Astrocyte (in vitro differentiated cells and primary cell): Measurements from ENCODE around the gene FAM174B. TPM values are rescaled to one million over a fixed set of nuclear protein-coding genes. Genes with fewer than 3 reads are reported as not detected.
A peak's percentile ranks its signal among the peaks of the same experiment; 100 is the strongest.

Experiments used
- DNase-seq: peaks from one replicate; pipeline ENCODE4 v3.0.0-alpha.2; 2010; ENCODE audit warnings: low read depth
- FAIRE-seq: peaks from 2 replicates; lab custom pipeline; 2011; peaks lifted over from hg19 to GRCh38; lab: Jason Lieb, UNC
- H2AFZ ChIP-seq: 2 replicates; pipeline ENCODE4 v1.6.0; 2012; ENCODE audit warnings: low read depth, low read length, inconsistent platforms
- H3K27ac ChIP-seq: 2 replicates; pipeline ENCODE4 v1.5.1; 2011; ENCODE audit warnings: low read depth, low read length, inconsistent platforms
- H3K27me3 ChIP-seq: 2 replicates; pipeline ENCODE4 v1.6.0; 2011; ENCODE audit warnings: low read length, inconsistent platforms; ENCODE audit not compliant: insufficient read depth
- H3K36me3 ChIP-seq: 2 replicates; pipeline ENCODE4 v1.5.1; 2011; ENCODE audit warnings: low read length, inconsistent platforms; ENCODE audit not compliant: insufficient read depth
- H3K4me1 ChIP-seq: 2 replicates; pipeline ENCODE4 v1.5.1; 2011; ENCODE audit warnings: low read length, inconsistent platforms; ENCODE audit not compliant: insufficient read depth
- H3K4me2 ChIP-seq: 2 replicates; pipeline ENCODE4 v1.6.0; 2012; ENCODE audit warnings: low read length, inconsistent platforms
- H3K4me3 ChIP-seq: 2 replicates; pipeline ENCODE4 v1.5.1; 2011; ENCODE audit warnings: low read depth, mild to moderate bottlenecking, low read length, inconsistent platforms; ENCODE audit not compliant: insufficient read depth
- H3K79me2 ChIP-seq: 2 replicates; pipeline ENCODE4 v1.6.0; 2012; ENCODE audit warnings: mild to moderate bottlenecking, low read length, inconsistent platforms; ENCODE audit not compliant: insufficient read depth
- H3K9ac ChIP-seq: 2 replicates; pipeline ENCODE4 v1.6.0; 2012; ENCODE audit warnings: mild to moderate bottlenecking, low read length, inconsistent platforms
- H3K9me3 ChIP-seq: 2 replicates; pipeline ENCODE4 v1.5.1; 2012; ENCODE audit warnings: low read depth, mild to moderate bottlenecking, low read length, inconsistent platforms; ENCODE audit not compliant: insufficient read depth
- H4K20me1 ChIP-seq: 2 replicates; pipeline ENCODE4 v1.6.0; 2012; ENCODE audit warnings: low read length, inconsistent platforms; ENCODE audit not compliant: insufficient read depth
- H3K27ac Mint-ChIP-seq: one replicate; pipeline ENCODE4 v1.8.0; 2021; ENCODE audit warnings: mild to moderate bottlenecking, mixed read lengths; ENCODE audit not compliant: unreplicated experiment
- H3K27me3 Mint-ChIP-seq: one replicate; pipeline ENCODE4 v1.8.0; 2021; ENCODE audit warnings: low read depth, mixed read lengths; ENCODE audit not compliant: unreplicated experiment
- H3K36me3 Mint-ChIP-seq: one replicate; pipeline ENCODE4 v1.8.0; 2021; ENCODE audit warnings: low read depth, mixed read lengths; ENCODE audit not compliant: unreplicated experiment
- H3K4me1 Mint-ChIP-seq: one replicate; pipeline ENCODE4 v1.8.0; 2021; ENCODE audit warnings: low read depth, mixed read lengths; ENCODE audit not compliant: unreplicated experiment
- H3K4me3 Mint-ChIP-seq: one replicate; pipeline ENCODE4 v1.8.0; 2021; ENCODE audit warnings: mild to moderate bottlenecking, moderate library complexity, mixed read lengths; ENCODE audit not compliant: unreplicated experiment
- H3K9me3 Mint-ChIP-seq: one replicate; pipeline ENCODE4 v1.8.0; 2021; ENCODE audit warnings: mild to moderate bottlenecking, mixed read lengths; ENCODE audit not compliant: unreplicated experiment
- EZH2 ChIP-seq: IDR thresholded peaks from 2 replicates; pipeline ENCODE4 v1.6.1; 2012; ENCODE audit warnings: mild to moderate bottlenecking, low read length, inconsistent platforms; ENCODE audit not compliant: insufficient read depth
- total RNA-seq: library from RNA; stranded (reverse); gene quantifications from 2 replicates; pipeline ENCODE4 v1.2.1, GENCODE V29; 2021
- TF ChIP-seq, protein P1 (sequence below): IDR thresholded peaks from 2 replicates; pipeline ENCODE4 v1.5.1; 2011; ENCODE audit warnings: low read depth, mild to moderate bottlenecking, inconsistent platforms, low read length, moderate library complexity; ENCODE audit not compliant: insufficient read depth

Gene FAM174B
- total RNA-seq, 1 donor from 2014 or later, result 11.2 TPM

DNA sequence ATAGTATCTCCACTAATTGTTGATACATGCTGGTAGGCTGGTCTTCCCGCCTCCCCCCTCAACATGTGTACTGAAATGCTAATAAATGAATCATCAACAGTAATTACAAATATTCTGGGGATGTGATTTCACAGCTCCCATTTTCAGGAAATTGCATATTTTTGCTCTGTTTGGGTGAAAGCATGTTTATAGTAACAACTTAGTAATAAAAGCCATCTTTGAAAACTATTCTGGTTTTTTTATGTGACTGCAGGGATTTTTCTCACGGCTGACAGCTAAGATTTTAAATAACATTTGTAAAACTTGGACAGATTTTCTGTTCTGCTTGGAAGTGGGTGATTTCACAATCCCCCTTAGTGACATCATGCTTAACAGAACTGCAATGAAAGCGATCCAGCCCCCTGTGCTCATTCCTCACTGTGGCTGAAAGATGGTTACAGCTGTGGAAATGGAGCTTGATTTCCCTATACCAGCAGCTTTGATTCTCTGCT is 25.6 kb upstream of the FAM174B start:
- H2AFZ ChIP-seq, result no peak overlapping the region
- Mint-ChIP-seq H3K27ac (no peak overlapping the region), H3K4me1 (peaks cover 7% of the 10 kb centered on the region), H3K4me3 (no peak overlapping the region), H3K36me3 (no peaks in the 10 kb centered on the region), H3K27me3 (peaks cover 9% of the 10 kb centered on the region), H3K9me3 (no peaks in the 10 kb centered on the region)
- peak; percentile 73 for DNase-seq
- no peak overlapping the region for H3K27ac ChIP-seq
- TF ChIP-seq, protein P1, sequence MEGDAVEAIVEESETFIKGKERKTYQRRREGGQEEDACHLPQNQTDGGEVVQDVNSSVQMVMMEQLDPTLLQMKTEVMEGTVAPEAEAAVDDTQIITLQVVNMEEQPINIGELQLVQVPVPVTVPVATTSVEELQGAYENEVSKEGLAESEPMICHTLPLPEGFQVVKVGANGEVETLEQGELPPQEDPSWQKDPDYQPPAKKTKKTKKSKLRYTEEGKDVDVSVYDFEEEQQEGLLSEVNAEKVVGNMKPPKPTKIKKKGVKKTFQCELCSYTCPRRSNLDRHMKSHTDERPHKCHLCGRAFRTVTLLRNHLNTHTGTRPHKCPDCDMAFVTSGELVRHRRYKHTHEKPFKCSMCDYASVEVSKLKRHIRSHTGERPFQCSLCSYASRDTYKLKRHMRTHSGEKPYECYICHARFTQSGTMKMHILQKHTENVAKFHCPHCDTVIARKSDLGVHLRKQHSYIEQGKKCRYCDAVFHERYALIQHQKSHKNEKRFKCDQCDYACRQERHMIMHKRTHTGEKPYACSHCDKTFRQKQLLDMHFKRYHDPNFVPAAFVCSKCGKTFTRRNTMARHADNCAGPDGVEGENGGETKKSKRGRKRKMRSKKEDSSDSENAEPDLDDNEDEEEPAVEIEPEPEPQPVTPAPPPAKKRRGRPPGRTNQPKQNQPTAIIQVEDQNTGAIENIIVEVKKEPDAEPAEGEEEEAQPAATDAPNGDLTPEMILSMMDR, result no peak
- TF ChIP-seq EZH2, result no peak
- FAIRE-seq, result no peak
- no peaks in the 10 kb centered on the region for H3K79me2 ChIP-seq
- H3K4me1 ChIP-seq, result no peaks in the 10 kb centered on the region
- H3K9ac ChIP-seq, result no peak overlapping the region
- H3K4me3 ChIP-seq, result no peak overlapping the region
- no peaks in the 10 kb centered on the region for H3K9me3 ChIP-seq
- H3K27me3 ChIP-seq, result no peaks in the 10 kb centered on the region
- no peak overlapping the region for H3K4me2 ChIP-seq
- no peaks in the 10 kb centered on the region for H3K36me3 ChIP-seq
- H4K20me1 ChIP-seq, result no peaks in the 10 kb centered on the region

DNA sequence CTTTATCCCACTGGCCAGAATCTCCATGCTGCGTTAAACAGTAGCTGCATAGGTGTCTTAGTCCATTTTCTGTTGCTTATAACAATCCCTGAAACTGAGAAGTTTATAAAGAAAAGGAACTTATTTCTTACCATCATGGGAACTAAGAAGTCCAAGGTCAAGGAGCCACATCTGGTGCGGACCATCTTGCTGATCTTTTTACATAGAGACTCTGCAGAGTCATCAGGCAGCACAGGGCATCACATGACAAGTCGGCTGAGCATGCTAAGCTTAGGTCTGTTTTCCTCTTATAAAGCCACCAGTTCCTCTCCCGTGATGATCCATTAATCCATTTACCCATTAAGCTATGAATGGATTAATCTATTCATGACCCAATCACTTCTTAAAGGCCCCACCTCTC is 22.4 kb upstream of the FAM174B start:
- H3K27me3 ChIP-seq, result no peaks in the 10 kb centered on the region
- Mint-ChIP-seq H3K4me1 (peaks cover 5% of the 10 kb centered on the region), H3K9me3 (no peaks in the 10 kb centered on the region), H3K27me3 (peaks cover 6% of the 10 kb centered on the region), H3K27ac (no peak overlapping the region), H3K36me3 (no peaks in the 10 kb centered on the region), H3K4me3 (no peak overlapping the region)
- H2AFZ ChIP-seq, result no peak overlapping the region
- H3K79me2 ChIP-seq, result no peaks in the 10 kb centered on the region
- TF ChIP-seq EZH2, result no peak
- TF ChIP-seq, protein P1, result no peak
- FAIRE-seq (no peak), DNase-seq (no peak)
- H3K9me3 ChIP-seq, result no peaks in the 10 kb centered on the region
- H3K27ac ChIP-seq, result no peak overlapping the region
- H3K4me1 ChIP-seq, result no peaks in the 10 kb centered on the region
- H3K9ac ChIP-seq, result no peak overlapping the region
- no peaks in the 10 kb centered on the region for H4K20me1 ChIP-seq
- no peak overlapping the region for H3K4me3 ChIP-seq
- H3K36me3 ChIP-seq, result no peaks in the 10 kb centered on the region
- H3K4me2 ChIP-seq, result no peak overlapping the region

DNA sequence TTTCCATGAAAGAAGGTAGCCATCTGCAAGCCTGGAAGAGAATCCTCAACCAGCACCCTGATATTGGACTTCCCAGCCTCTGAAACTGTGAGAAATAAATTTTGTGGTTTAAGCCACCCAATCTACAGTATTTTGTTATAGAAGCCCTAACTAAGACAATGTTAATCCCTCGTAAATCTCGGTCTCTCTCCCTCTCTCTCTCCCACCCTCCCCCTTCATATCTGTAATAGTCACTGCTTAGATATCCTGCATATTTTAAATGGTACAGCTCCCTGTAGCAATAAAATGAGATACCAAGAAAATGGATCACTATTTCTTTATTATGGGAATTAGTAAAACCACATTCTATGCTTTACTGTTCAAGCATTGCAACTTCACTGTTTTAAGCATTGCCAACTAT is 21.0 kb upstream of the FAM174B start:
- Histone ChIP-seq H2AFZ (no peak overlapping the region), H3K27ac (no peak overlapping the region), H3K4me1 (no peaks in the 10 kb centered on the region), H3K4me2 (no peak overlapping the region), H3K9ac (no peak overlapping the region), H4K20me1 (no peaks in the 10 kb centered on the region), H3K79me2 (no peaks in the 10 kb centered on the region), H3K27me3 (no peaks in the 10 kb centered on the region), H3K4me3 (no peak overlapping the region), H3K9me3 (no peaks in the 10 kb centered on the region), H3K36me3 (no peaks in the 10 kb centered on the region)
- Mint-ChIP-seq H3K27ac (no peak overlapping the region), H3K9me3 (no peaks in the 10 kb centered on the region), H3K27me3 (peaks cover 12% of the 10 kb centered on the region), H3K4me1 (peaks cover 5% of the 10 kb centered on the region), H3K4me3 (no peak overlapping the region), H3K36me3 (no peaks in the 10 kb centered on the region)
- FAIRE-seq (no peak), DNase-seq (no peak)
- TF ChIP-seq, protein P1, result no peak
- TF ChIP-seq EZH2, result no peak
